Dermis blood vessel endothelial cell (primary cell): ENCODE data around the gene BMPR1B. TPM values are rescaled to one million over a fixed set of nuclear protein-coding genes. Genes with fewer than 3 reads are reported as not detected.

Source experiments
- DNase-seq: peaks from one replicate; pipeline ENCODE4 v3.0.0; 2010
- total RNA-seq: library from RNA; depleted of rRNA; stranded (reverse); fragments of >200 nt; gene quantifications from 2 replicates; pipeline ENCODE4 v1.2.3, GENCODE V29; 2014

The BMPR1B gene
- total RNA-seq, 1 donor from 2014 or later: 0.34 TPM

- no peak for DNase-seq
Measured at GRCh38 chr4:94918543-94918942, 160.8 kb downstream of the BMPR1B start.

DNA sequence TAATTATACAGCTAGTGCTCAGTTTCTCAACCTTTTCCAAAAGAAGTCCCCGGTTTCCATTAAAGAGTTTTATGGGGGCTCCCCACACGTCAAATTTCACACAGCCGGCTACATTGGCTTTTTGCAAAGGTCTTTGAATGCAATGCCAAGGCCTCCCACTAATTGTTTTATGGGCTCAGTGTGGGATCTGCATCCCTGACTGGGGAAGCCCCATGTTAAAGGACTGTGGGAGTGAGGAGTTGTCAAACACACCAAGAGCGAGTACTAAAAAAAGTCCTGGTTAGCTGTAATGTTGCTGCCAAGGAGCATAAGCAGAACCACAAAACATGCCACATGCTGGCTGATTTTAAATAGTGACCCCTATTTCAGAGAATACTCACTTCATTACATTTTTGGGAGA, 162.6 kb downstream of the BMPR1B start:
- DNase-seq: no peak

GRCh38 chr4:94924566-94924965, 166.8 kb downstream of the BMPR1B start:
- DNase-seq: no peak

- DNase-seq: no peak
Measured at GRCh38 chr4:94925764-94926347, 168.1 kb downstream of the BMPR1B start.

DNA sequence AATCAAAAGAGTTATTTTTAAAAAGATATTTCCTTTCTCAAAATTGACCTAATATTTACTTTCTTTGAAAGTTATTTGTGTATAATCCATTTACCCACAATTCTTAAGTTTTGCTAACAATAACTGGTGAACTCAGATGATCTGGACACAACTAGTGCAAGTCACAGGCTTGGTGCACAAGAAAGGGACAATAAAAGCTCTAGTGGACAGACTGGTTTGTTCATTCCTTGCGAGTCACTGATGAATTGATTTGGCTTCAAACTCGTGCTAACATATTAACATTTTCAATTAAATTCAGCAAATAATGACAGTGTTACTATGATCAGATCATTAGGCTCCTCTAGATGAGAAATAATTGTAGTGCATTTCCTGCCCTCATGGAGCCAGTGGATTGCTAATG, 169.2 kb downstream of the BMPR1B start:
- no peak for DNase-seq

DNA sequence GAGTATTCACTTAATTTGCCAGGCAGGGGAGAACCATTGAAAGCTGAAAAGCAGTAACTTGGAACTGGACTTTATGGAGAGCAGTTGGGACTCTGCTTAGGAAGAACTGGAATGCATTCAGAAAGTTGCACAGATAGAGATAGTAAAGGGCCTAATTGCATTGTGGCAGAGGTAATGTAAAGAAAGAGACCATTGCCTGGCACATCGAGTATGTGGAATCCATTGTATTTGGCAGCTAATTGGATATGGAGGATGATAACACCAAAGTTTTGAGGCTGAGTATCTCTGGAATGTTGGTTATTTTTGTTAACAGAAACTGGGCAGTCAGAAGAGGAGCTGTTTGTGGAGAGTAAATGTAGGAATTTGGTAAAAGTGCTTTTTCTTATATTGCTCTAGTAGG, 169.9 kb downstream of the BMPR1B start:
- no peak for DNase-seq

GRCh38 chr4:94929696-94930095, 171.9 kb downstream of the BMPR1B start:
- no peak for DNase-seq

DNA sequence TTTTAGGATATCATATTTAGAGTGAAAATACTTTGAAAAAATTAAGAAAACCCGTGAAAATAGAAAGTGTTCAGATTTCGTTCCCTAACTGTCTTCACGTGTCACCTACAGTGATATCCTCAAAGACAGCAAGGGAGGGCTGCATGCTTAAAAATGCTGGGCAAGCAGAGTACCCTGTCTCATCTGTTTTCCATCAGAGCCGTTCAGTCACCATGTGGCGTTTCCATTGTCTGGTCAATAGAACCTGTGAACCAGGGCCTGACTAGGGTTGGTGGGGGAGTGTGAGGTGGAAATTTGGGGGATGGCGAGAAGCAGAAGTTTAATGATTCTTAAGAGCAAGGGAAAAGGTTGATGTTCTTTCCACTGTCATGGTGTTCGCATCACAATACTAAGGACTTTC, 173.9 kb downstream of the BMPR1B start:
- no peak for DNase-seq

- DNase-seq: no peak
Measured at GRCh38 chr4:94932366-94932765, 174.6 kb downstream of the BMPR1B start.

- no peak for DNase-seq
Measured at GRCh38 chr4:94933799-94934198, 176.0 kb downstream of the BMPR1B start.

GRCh38 chr4:94934201-94934600, 176.4 kb downstream of the BMPR1B start:
- DNase-seq: no peak

DNA sequence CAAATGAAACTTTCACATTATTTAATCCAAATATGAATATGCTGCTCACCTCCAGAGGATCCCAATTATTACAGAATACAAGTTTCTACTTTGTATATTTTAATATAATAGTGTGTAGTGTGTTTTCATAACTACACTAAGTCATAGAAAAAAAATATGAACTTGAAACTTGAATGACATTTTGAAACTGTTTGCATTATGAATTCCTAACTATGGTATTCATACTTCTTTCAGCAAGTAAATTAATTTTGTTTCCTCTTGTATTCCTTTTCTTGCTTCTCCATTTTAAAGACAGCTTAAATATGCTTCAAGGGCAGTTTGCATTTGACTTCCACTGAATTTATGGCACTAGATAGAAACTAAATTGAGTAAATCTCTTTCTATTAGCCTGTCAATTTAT, 177.1 kb downstream of the BMPR1B start:
- no peak for DNase-seq

DNA sequence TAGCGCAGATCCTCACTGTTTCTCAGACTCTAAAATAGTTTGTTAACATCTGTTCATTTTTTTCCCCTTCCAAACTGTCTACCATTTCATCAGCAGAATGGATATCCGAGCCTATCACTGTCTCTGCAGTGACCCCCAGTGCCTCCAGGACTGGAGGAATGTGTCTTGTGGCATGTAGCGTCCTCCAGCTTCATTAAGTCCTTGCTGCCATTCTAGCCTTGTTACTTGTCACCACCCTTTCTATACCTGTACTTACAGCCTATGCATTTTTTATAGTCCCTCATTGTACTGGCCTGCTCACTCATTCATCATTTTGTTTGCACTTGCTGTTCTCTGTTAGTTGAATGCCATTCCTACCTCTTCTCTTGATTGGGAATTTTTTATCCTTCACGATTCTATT, 179.1 kb downstream of the BMPR1B start:
- no peak for DNase-seq

- no peak for DNase-seq
Measured at GRCh38 chr4:94939791-94940519, 182.2 kb downstream of the BMPR1B start.

GRCh38 chr4:94940520-94940908, 182.8 kb downstream of the BMPR1B start:
- DNase-seq: no peak

GRCh38 chr4:94941706-94942105, 184.0 kb downstream of the BMPR1B start:
- DNase-seq: no peak

DNA sequence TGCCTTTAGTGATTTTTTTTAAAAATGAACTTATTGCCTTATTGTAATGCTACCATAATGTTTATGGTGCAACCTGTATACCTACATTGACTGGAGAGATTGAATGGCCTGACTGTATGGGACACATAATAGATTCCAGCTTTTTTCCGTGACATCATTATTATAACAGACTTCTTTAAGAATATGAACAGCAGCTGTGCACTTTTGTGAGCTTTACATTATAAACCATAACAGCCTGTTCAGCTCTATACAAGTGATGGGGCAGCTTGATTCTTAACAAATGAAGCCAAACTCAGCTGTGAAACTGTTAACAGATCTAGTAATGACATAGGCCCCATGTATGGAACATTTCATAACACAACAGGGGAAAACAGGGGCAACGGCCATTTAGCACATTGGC, 187.0 kb downstream of the BMPR1B start:
- no peak for DNase-seq

- DNase-seq: no peak
Measured at GRCh38 chr4:94947681-94948108, 189.9 kb downstream of the BMPR1B start.

DNA sequence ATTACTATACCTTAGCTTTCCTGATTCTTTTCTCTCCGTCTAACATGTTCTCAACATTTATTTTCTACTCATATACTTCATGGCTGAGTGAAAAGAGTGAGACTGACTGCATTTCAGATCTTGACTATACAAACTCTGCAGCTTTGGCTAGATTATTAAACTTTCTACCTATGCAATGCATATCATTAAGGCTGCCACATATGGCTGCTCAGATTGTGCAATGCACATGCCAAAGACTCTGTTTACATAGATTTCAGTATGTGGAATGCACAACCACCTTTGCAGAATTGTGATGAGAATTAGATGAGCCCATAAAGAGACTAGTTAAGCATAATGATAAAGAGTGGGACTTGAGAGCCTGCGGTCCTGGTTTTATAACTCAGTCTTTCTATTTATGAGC, 196.5 kb downstream of the BMPR1B start:
- DNase-seq: no peak

- DNase-seq: no peak
Measured at GRCh38 chr4:94957030-94957429, 199.3 kb downstream of the BMPR1B start.

- DNase-seq: no peak
Measured at GRCh38 chr4:94959307-94959706, 201.6 kb downstream of the BMPR1B start.

DNA sequence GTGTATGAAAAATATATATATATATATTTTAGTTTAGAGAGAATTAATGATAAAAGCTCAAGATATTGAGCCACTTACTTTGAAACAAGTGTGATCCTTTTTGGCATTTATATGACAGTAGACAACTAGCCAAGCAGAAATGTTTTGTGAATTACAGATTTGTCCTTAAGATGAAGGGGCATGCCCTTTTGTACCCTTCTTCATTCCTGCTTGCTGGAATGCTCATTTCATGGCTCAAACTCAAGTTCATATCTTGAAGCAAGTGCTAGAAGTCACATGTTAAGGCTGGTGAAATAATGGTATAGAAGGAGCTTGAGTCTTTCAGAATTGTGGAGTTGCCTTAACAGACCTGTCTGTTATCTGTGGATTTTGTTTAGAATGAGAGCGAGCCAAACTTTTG, 203.0 kb downstream of the BMPR1B start:
- no peak for DNase-seq

DNA sequence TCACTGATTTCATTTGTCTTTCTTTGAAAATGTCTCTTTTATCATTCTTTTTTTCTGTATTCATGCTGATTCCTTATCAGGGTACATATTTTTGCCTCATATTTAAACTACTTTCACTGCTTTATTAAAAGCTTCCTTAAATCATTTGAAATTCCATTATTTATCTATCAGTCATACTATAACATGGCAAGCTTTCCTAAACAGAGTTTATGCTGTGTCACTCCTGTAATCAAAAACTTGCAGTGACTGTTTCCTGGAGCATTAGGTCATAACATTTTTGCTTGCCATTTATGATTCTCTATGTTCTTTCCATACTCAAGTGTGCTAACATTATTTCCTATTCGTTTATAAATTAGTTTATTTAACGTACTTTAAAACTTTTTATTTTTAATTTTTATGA, 203.7 kb downstream of the BMPR1B start:
- no peak for DNase-seq

- DNase-seq: no peak
Measured at GRCh38 chr4:94962484-94962883, 204.7 kb downstream of the BMPR1B start.

DNA sequence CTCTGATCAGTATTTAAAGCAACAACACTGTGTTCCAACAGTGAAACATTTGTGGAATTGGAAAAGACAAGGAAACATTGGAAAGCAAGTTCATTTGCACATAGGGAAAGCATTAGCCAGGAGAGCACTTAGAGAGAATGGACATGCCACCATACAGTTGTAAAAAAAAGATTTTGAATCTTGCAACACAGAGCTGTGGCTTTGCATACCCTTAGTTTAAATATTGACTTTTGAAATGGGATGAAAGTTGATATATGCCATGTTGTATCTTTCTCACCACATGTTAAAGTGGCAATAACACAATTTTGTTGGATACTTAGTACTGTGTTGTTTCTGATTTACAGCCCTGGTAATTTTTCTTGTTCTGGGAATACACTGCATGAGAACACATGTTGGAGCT, 208.1 kb downstream of the BMPR1B start:
- DNase-seq: no peak
